Activated T-cell treated with anti-CD3 and anti-CD28 coated beads for 24 hours (primary cell): ENCODE results near the gene PDZRN4.
"Not testable (repeated sequence)": the region's sequence is repeated elsewhere in the genome, so short reads cannot be mapped to it uniquely, and the experiment has no call there.

Source experiments
- DNase-seq: peaks from one replicate; pipeline ENCODE4 v3.0.0-alpha.2; 2020; ENCODE audit warnings: low read depth

The PDZRN4 gene

GRCh38 chr12:41566703-41567102 is 378.6 kb downstream of the PDZRN4 start:
- DNase-seq = no peak

DNA sequence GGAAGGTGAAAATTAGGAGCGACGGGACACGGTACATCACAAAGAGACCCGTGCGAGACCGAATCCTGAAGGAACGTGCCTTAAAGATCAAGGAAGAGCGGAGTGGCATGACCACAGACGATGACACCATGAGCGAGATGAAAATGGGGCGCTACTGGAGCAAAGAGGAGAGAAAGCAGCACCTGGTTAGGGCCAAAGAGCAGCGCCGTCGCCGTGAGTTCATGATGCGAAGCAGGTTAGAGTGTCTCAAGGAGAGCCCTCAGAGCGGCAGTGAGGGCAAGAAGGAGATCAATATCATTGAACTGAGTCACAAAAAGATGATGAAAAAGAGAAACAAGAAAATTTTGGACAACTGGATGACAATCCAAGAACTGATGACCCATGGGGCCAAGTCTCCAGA is 385.3 kb downstream of the PDZRN4 start:
- DNase-seq = no peak

DNA sequence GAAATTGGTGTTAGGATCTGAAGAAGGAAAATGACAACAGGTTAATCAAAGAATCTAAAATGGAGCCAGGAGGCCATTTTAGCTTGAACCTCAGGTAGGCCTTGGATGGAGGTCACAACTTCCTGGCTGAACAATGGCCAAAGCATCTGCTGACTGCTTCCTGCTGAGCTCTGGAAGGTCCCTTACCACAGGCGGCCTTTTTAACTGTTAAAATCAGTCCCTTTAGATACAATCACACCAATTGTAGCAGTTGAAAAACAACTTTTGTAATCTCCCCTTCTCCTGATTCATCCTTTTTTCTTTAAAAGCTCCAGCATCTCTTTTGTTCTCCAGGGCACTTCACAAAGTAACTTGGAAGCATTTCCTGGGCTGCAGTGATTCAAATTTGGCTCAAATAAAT is 388.8 kb downstream of the PDZRN4 start:
- no peak for DNase-seq

DNA sequence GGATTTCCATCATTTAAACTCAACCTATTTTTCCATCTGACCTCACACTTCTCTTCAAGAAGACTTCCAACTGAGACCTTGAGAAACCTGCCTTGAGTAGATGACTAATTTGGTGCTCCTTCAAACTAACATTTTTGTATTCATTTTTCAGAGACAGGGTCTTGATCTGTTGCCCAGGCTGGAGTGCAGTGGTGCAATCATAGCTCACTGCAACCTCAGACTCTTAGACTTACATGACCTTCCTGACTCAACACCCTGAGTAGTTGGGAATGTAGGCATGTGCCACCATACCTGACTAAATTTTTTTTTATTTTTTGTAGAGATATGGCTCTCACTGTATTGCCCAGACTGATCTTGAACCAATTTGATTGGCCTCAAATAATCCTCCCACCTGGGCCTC is 389.9 kb downstream of the PDZRN4 start:
- no peak for DNase-seq

GRCh38 chr12:41585784-41586183 is 397.7 kb downstream of the PDZRN4 start:
- DNase-seq = no peak

- DNase-seq = no peak
Measured at GRCh38 chr12:41587574-41587973, 399.5 kb downstream of the PDZRN4 start.

DNA sequence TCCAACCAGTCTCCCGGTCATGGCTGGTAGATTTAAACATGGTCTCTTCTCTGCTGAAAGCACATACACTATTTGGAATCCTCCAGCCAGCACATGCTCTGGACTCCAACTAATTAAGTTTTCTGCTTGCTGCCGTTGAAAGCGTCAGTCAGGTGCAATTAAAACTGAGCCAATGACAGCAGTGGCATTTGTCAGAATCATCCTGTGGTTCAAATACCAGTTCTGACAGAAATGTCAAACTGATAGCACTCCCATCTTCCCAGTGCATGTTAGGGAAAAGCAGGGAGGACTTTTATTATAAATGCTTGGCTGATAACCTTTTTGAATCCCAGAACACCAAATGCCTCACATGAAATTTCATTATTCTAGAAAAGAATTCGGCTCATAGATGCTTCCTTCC is 401.8 kb downstream of the PDZRN4 start:
- DNase-seq = no peak

- DNase-seq = no peak
Measured at GRCh38 chr12:41596190-41596589, 408.1 kb downstream of the PDZRN4 start.

DNA sequence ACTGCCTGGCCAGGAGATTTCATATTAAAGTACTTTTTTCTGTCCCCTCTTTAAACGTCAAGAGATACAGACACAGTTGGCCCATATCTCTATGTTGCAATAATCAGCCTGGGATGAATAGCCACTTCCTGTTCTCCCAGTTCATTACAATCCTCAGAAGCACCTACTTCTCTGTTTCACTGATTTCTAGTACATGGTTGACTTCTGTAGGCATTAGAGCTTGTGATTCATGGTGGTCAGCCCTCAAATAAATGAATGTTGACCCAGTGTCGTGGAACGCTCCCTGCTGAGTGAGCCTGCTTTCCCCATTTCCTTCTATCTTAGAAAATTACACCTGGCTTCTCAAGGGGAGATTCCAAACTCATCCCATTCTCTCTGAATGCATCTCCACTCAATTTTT is 416.7 kb downstream of the PDZRN4 start:
- no peak for DNase-seq

GRCh38 chr12:41605545-41606305 is 417.6 kb downstream of the PDZRN4 start:
- DNase-seq = no peak

DNA sequence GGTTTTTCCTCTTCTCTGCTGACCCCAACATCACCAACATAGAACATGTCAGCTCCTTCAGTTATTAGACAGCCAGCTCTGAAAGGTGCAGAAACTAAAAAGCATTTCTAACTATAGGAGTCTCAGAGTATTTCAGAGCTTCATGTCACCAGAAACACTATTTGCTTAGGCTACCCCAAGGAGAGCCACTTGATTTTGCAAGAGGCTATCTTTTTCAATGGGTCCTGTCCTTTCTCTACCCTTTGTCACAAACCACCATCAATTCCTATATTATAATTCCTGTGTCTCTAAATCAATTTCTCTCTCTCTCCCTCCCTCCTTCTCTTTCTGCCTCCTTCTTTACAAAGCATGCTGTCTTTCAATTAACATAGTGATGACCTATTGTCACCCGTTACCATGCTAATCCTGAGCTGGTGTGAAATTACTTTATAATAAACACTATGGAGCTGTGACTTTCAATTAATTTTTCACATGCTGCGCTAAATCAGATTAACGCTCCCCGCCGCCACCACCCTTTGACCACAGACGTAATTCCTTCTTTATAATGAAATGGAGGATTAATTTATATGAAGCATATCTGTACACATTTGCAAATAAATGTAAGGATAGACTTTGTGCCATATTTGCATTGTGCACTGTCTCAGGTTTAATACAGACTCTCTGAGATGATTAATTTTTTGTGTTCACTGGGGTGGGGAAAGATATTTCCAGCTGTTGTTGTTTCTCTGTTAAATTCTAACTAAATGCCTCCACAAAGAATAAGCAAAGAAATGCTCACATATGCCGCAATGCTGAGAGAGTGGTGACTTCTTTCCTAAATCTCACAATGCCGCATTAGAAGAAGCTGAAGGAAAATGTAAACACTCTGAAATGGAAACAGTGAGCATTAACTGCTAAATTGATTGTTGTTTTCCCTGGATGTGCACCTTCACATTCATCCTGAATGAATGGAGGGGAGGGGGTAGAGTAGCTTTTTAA is 418.6 kb downstream of the PDZRN4 start:
- DNase-seq = no peak

DNA sequence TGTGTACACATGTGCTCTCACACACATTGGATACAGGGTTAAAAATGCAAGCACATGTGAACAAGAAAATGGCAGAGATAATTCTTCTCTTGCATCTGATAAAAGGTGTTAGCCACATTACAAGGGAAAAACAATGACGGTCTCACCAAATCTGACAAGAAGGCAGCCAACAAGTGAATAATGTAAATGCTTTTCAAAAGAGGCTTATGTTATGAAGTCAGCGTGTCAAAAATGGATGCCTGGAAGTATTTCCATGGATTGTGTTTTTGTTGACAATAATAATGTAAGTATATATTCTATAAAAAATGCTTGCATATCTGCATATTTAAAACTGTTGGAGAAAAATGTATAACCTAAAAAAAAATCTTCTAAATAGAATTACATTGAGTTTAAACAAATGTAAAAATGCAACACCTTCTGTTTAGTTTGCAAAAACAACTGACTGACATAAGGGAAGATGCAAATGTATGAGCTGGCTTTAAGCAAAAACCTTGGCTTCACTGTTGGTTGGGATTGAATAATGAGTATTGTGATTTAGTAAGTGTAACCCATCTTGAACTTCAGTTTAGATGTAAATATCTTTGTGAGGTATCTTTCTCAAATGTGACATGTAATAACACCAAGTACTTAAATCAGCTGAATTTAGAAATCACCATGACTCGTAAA is 424.9 kb downstream of the PDZRN4 start:
- no peak for DNase-seq

DNA sequence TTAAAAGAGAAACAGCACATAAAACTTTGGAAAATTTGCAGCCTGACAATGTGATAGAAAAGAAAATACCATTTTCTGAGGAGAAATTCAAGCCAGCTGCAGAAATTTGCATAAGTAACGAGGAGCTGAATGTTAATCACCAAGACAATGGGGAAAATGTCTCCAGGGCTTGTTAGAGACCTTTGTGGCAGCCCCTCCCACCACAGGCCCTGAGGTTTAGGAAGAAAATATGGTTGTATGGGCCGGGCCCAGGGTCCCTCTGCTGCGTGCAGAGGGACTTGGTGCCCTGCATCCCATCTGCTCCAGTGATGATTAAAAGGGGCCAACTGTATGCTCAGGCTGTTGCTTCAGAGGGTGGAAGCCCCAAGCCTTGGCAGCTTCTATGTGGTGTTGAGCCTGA is 427.1 kb downstream of the PDZRN4 start:
- not testable (repeated sequence) for DNase-seq

DNA sequence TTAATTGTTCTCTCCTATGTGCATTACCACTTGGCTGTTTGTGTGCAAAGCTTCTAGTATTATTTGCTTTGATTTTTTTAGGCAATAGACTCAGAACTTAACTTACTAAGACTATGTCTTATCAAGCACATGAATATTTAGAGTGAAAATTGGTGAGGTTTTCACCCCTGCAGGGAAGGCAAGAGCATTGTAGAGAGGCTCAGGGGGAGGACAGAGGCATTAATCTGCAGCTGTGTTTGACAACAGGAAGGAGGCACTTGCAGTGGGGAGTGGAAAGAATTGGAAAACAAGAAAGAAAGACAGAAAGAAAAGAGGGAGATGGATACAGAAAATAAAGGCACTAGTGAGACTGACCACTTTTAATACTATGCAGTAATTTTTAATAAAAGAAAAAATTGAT is 431.6 kb downstream of the PDZRN4 start:
- DNase-seq = no peak

DNA sequence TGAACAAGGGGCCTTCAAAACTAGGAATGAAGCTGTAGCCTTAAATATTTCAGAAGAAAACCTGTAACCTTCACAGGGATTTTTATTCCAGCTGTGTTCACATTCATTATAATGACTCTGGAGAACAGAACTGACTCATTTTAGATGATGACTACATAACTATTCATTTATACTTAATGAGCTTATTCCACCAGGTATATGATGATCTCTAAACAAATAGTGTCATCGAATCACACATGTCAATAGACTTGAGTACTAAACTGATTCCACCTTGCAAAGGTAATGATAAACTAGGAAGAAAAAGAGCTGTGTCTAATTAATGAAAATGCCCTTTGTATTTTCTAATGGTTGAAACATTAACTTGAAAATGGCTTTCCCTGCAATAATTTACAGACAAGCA is 433.2 kb downstream of the PDZRN4 start:
- DNase-seq = no peak
